ENCODE results near the gene TAS2R41. TPM values are rescaled to one million over a fixed set of nuclear protein-coding genes. Genes with fewer than 3 reads are reported as not detected.

The TAS2R41 gene, protein sequence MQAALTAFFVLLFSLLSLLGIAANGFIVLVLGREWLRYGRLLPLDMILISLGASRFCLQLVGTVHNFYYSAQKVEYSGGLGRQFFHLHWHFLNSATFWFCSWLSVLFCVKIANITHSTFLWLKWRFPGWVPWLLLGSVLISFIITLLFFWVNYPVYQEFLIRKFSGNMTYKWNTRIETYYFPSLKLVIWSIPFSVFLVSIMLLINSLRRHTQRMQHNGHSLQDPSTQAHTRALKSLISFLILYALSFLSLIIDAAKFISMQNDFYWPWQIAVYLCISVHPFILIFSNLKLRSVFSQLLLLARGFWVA
- polyA plus RNA-seq (2013, experiment 1 of 4) = not detected
- polyA plus RNA-seq (2013, experiment 2 of 4) = not detected
- polyA plus RNA-seq (2013, experiment 3 of 4) = not detected
- not detected for polyA plus RNA-seq (2013, experiment 4 of 4)

- Histone ChIP-seq H3K36me3 (ENCODE audit: control insufficient read depth, insufficient read depth, low read length) (no peaks in the 10 kb centered on the region), H3K27ac (ENCODE audit: insufficient read depth, low read depth, low read length, poor library complexity, severe bottlenecking) (no peak within 1 kb of the TSS), H3K27me3 (ENCODE audit: control insufficient read depth, insufficient read depth, low read length, poor library complexity, severe bottlenecking) (no peaks in the 10 kb centered on the region), H3K4me3 (ENCODE audit: insufficient read depth, low read depth, low read length) (no peak within 1 kb of the TSS), H3K9me3 (ENCODE audit: control insufficient read depth, low read length) (no peaks in the 10 kb centered on the region), H3K4me1 (ENCODE audit: control insufficient read depth, insufficient read depth, low read length) (no peaks in the 10 kb centered on the region)
- WGBS, 2 experiments = 71 to 77% methylated on average over 10 of the region's 10 CpGs
These were observed at the start of gene TAS2R41 for GRCh38 chr7:143477501-143478150. TSS of gene TAS2R41 (plus strand) at chr7:143477873. CDS start at chr7:143477873, 0 bp downstream.

DNA sequence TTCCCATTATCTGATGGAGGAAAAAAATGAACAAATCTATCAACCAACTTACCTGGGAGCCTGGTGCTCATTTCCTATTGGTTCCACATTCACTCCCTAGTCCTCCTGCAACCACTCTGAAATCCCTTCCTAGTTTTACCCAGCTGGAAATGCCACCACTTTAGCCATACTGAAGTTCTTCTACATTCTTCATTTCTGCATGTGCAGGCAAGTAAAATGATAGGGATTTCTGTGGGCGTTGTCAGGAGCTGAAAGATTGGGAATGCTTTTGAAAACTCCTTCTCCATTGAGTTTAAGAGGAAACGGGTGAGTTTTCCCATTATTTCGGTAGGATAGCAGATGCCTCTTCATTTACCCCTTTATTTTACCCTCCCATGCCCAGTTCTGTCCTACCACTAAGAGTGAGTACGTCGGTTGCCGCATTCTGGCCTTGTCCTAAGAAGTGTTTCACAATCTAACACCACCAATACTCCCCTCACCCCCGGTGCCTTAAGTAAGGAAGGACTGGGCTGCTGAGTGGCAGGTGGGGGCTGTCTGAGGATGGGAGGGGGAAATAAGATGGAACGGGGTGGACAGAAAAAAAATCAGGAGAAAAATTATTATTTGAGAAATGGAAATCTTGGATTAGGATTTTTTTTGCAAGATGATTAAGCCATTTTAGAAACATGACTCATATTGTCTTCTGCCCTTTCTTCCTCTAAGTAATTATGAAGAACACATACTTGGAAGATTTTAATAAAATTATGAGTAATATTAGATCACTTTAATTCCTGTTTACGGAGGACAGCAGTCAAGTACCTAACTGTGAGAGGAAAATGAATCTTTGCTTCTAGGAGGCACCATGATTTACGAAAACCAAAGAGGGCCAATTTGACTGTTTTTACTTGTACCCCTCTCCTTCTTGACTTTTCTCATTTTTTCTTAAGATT is 47.6 kb upstream of the TAS2R41 start:
- Histone ChIP-seq H3K27me3 (ENCODE audit: control insufficient read depth, insufficient read depth, low read length, poor library complexity, severe bottlenecking) (no peaks in the 10 kb centered on the region), H3K27ac (ENCODE audit: insufficient read depth, low read depth, low read length, poor library complexity, severe bottlenecking) (no peak overlapping the region), H3K36me3 (ENCODE audit: control insufficient read depth, insufficient read depth, low read length) (no peaks in the 10 kb centered on the region), H3K4me1 (ENCODE audit: control insufficient read depth, insufficient read depth, low read length) (no peaks in the 10 kb centered on the region), H3K9me3 (ENCODE audit: control insufficient read depth, low read length) (no peaks in the 10 kb centered on the region), H3K4me3 (ENCODE audit: insufficient read depth, low read depth, low read length) (no peak overlapping the region)
- 94 to 95% methylated on average over 10 of the region's 10 CpGs for WGBS, 2 experiments

GRCh38 chr7:143431109-143431508 is 46.6 kb upstream of the TAS2R41 start:
- Histone ChIP-seq H3K4me1 (ENCODE audit: control insufficient read depth, insufficient read depth, low read length) (no peaks in the 10 kb centered on the region), H3K27me3 (ENCODE audit: control insufficient read depth, insufficient read depth, low read length, poor library complexity, severe bottlenecking) (no peaks in the 10 kb centered on the region), H3K9me3 (ENCODE audit: control insufficient read depth, low read length) (no peaks in the 10 kb centered on the region), H3K36me3 (ENCODE audit: control insufficient read depth, insufficient read depth, low read length) (no peaks in the 10 kb centered on the region), H3K27ac (ENCODE audit: insufficient read depth, low read depth, low read length, poor library complexity, severe bottlenecking) (no peak overlapping the region), H3K4me3 (ENCODE audit: insufficient read depth, low read depth, low read length) (no peak overlapping the region)
- WGBS, 2 experiments = 71% methylated on average over 2 of the region's 2 CpGs

DNA sequence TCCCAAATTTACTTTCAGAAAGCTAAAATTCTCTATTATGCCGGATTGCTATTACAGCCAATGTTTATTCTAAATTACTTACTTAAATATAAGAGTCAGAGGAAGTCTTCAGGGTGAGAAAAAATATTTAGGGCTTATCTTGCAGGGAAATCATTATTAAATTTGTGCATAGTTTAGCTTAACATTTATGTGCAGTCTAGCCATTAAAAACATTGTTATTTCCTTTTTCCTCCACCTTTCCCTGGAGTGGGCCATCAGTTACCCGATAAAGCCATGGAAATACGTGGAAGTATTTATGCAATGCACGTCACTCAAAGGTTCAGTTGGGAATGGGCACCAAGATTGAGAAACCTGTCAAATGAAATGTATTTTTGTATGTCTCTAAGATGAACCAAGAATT is 43.9 kb upstream of the TAS2R41 start:
- Histone ChIP-seq H3K4me1 (ENCODE audit: control insufficient read depth, insufficient read depth, low read length) (no peaks in the 10 kb centered on the region), H3K36me3 (ENCODE audit: control insufficient read depth, insufficient read depth, low read length) (no peaks in the 10 kb centered on the region), H3K27ac (ENCODE audit: insufficient read depth, low read depth, low read length, poor library complexity, severe bottlenecking) (no peak overlapping the region), H3K4me3 (ENCODE audit: insufficient read depth, low read depth, low read length) (no peak overlapping the region), H3K9me3 (ENCODE audit: control insufficient read depth, low read length) (no peaks in the 10 kb centered on the region), H3K27me3 (ENCODE audit: control insufficient read depth, insufficient read depth, low read length, poor library complexity, severe bottlenecking) (no peaks in the 10 kb centered on the region)
- WGBS, 2 experiments = 94 to 95% methylated on average over 3 of the region's 4 CpGs

DNA sequence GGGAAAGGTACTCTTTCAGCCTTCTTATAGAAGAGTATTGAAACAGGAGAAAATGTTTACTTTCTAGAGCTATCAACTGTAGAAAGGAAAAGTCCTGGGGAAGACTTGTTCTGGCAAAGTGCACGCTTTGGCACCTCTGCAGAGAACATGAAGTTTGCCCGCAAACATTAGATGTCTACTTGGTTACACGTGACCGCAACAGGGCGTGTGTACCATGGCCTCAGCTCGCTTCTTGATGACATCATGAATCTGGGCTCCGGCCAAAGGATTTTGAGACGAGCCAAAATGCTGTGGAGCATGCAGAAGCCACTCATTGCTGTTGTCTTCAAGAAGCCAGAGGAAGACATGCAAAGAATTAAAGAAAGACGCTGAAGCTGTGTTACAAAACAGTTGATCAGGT is 43.0 kb upstream of the TAS2R41 start:
- Histone ChIP-seq H3K27ac (ENCODE audit: insufficient read depth, low read depth, low read length, poor library complexity, severe bottlenecking) (no peak overlapping the region), H3K4me3 (ENCODE audit: insufficient read depth, low read depth, low read length) (no peak overlapping the region), H3K27me3 (ENCODE audit: control insufficient read depth, insufficient read depth, low read length, poor library complexity, severe bottlenecking) (no peaks in the 10 kb centered on the region), H3K9me3 (ENCODE audit: control insufficient read depth, low read length) (no peaks in the 10 kb centered on the region), H3K36me3 (ENCODE audit: control insufficient read depth, insufficient read depth, low read length) (no peaks in the 10 kb centered on the region), H3K4me1 (ENCODE audit: control insufficient read depth, insufficient read depth, low read length) (no peaks in the 10 kb centered on the region)
- WGBS, 2 experiments = 95 to 97% methylated on average over 9 of the region's 9 CpGs

- 95 to 97% methylated on average over 2 of the region's 2 CpGs for WGBS, 2 experiments
- Histone ChIP-seq H3K9me3 (ENCODE audit: control insufficient read depth, low read length) (no peaks in the 10 kb centered on the region), H3K36me3 (ENCODE audit: control insufficient read depth, insufficient read depth, low read length) (no peaks in the 10 kb centered on the region), H3K4me3 (ENCODE audit: insufficient read depth, low read depth, low read length) (no peak overlapping the region), H3K27me3 (ENCODE audit: control insufficient read depth, insufficient read depth, low read length, poor library complexity, severe bottlenecking) (no peaks in the 10 kb centered on the region), H3K4me1 (ENCODE audit: control insufficient read depth, insufficient read depth, low read length) (no peaks in the 10 kb centered on the region), H3K27ac (ENCODE audit: insufficient read depth, low read depth, low read length, poor library complexity, severe bottlenecking) (no peak overlapping the region)
These were observed 42.4 kb upstream of the TAS2R41 start for GRCh38 chr7:143435266-143435665.

DNA sequence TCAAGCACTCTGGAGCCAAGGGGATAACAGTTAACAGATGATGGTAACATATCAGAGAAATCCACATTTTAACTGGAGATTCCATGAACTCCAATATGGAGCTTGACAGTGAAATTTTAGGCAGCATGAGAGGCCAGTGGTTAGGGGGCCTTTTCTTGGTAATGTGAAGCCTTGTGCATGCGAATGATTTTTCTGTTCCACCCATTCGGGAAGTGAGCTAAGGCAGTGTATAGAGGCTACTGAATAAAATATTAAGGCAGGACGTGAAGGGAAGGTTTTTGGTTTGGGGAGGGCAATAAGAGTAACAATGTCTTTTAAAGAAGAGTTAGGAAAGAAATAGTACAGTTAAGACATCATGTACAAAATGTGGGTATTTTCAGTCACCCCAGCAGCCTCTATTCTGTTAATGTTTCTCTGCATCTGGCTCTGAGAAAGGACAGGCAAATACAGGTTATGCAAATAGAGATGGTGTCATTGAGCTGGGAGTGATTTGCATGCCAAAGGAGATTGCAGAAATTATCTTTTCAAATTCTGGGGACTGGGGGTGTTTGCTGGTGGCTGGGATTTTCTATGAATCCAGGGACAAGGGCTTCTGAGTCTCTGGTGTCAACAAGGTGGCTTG is 41.2 kb upstream of the TAS2R41 start:
- no peak overlapping the region for H3K4me3 ChIP-seq (ENCODE audit: insufficient read depth, low read depth, low read length)
- no peaks in the 10 kb centered on the region for H3K9me3 ChIP-seq (ENCODE audit: control insufficient read depth, low read length)
- WGBS, 2 experiments = 81 to 82% methylated on average over 3 of the region's 3 CpGs
- no peak overlapping the region for H3K27ac ChIP-seq (ENCODE audit: insufficient read depth, low read depth, low read length, poor library complexity, severe bottlenecking)
- H3K4me1 ChIP-seq (ENCODE audit: control insufficient read depth, insufficient read depth, low read length) = no peaks in the 10 kb centered on the region
- H3K27me3 ChIP-seq (ENCODE audit: control insufficient read depth, insufficient read depth, low read length, poor library complexity, severe bottlenecking) = no peaks in the 10 kb centered on the region
- H3K36me3 ChIP-seq (ENCODE audit: control insufficient read depth, insufficient read depth, low read length) = no peaks in the 10 kb centered on the region

DNA sequence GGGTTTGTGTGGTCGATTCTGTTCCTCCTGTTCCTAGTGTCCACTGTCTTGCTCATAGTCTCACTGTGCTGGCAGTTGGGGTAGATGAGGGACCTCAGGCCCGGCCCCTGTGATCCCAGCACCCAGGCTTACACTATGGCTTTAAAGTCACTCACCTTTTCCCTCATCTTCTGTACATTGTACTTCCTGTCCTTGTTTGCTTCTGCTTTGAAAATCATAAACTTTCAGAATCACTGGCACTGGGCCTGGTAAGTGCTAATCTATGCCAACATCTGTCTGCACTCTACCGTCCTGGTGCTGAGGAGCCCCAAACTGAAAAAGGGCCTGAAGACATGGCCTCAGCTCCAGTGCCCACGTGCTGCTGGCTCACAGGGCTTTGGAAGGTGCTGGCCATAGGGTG is 40.1 kb upstream of the TAS2R41 start:
- 94 to 96% methylated on average over 4 of the region's 4 CpGs for WGBS, 2 experiments
- Histone ChIP-seq H3K4me1 (ENCODE audit: control insufficient read depth, insufficient read depth, low read length) (no peaks in the 10 kb centered on the region), H3K27ac (ENCODE audit: insufficient read depth, low read depth, low read length, poor library complexity, severe bottlenecking) (no peak overlapping the region), H3K9me3 (ENCODE audit: control insufficient read depth, low read length) (no peaks in the 10 kb centered on the region), H3K36me3 (ENCODE audit: control insufficient read depth, insufficient read depth, low read length) (no peaks in the 10 kb centered on the region), H3K27me3 (ENCODE audit: control insufficient read depth, insufficient read depth, low read length, poor library complexity, severe bottlenecking) (no peaks in the 10 kb centered on the region), H3K4me3 (ENCODE audit: insufficient read depth, low read depth, low read length) (no peak overlapping the region)

DNA sequence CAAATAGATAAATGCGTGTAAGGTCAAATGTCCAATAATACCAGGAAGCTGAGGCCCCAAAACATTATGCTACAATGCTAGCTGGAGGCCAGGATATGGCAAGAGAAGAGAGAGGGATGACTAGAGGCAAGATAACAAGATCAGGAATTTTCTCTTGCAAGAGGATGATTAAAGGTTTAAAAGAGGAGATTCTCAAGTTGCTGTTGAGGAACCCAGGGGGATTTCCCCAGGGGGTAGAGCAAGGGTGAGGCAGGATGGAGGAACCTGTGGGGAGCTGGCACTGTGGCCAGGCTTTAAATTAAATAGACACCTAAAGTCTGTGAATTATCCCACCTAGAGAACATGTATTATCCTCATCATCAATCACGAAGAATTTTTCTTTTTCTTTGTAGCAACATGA is 37.8 kb upstream of the TAS2R41 start:
- H3K27ac ChIP-seq (ENCODE audit: insufficient read depth, low read depth, low read length, poor library complexity, severe bottlenecking) = no peak overlapping the region
- no peak overlapping the region for H3K4me3 ChIP-seq (ENCODE audit: insufficient read depth, low read depth, low read length)
- no peaks in the 10 kb centered on the region for H3K27me3 ChIP-seq (ENCODE audit: control insufficient read depth, insufficient read depth, low read length, poor library complexity, severe bottlenecking)
- no peaks in the 10 kb centered on the region for H3K36me3 ChIP-seq (ENCODE audit: control insufficient read depth, insufficient read depth, low read length)
- no peaks in the 10 kb centered on the region for H3K4me1 ChIP-seq (ENCODE audit: control insufficient read depth, insufficient read depth, low read length)
- H3K9me3 ChIP-seq (ENCODE audit: control insufficient read depth, low read length) = no peaks in the 10 kb centered on the region
- WGBS, 2 experiments = 95 to 100% methylated on average over 1 of the region's 2 CpGs

Measured in ectodermal cell (in vitro differentiated cells).